OCI-LY1 (cell line): ENCODE data around the gene HNMT.

ENCODE experiments used
- CTCF ChIP-seq: fragments of 200-600 bp; sonication (generic), shearing (Covaris generic); IDR thresholded peaks from 2 replicates; pipeline ENCODE4 v1.5.1; 2017; ENCODE audit warnings: mild to moderate bottlenecking, antibody characterized with exemption, low read length, moderate library complexity, mixed read lengths
- EZH2 ChIP-seq: fragments of 200-600 bp; sonication (generic), shearing (Covaris generic); IDR thresholded peaks from 2 replicates; pipeline ENCODE4 v1.8.0; 2017; ENCODE audit warnings: borderline replicate concordance, mixed run types, mild to moderate bottlenecking, antibody characterized with exemption, low read length, moderate library complexity, mixed read lengths

DNA sequence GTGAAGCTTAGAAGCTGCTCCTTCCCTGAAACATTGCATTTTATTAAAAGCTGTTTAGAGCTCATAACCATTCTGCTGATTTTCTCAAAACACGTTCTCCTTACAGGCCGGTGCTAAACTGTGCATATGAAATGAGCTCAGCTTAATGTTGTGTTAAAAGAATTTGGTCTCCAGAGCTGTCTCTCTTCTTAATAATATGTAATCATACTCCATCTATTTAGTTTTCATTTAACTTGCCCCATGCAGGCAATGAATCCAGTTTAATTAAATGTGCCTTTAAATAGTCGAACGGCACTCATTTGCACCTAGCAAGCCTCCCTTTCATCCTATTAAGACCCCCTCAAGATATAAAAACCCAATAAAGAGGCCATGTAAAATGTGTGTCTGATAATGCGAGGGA, 76.3 kb downstream of the HNMT start:
- TF ChIP-seq CTCF (no peak), EZH2 (no peak)
